Loucy (cell line): Measurements from ENCODE around the gene CTH.

ENCODE experiments used
- H2AFZ ChIP-seq: fragments of 200-600 bp; sonication (generic); 2 replicates; pipeline ENCODE4 v1.6.0; 2016; ENCODE audit warnings: antibody characterized with exemption, mild to moderate bottlenecking, low read length, moderate library complexity
- H3F3A ChIP-seq: fragments of 200-600 bp; 2 replicates; pipeline ENCODE4 v1.6.0; 2016; ENCODE audit warnings: antibody characterized with exemption, low read depth, mild to moderate bottlenecking
- H3K27me3 ChIP-seq: fragments of 200-600 bp; sonication (generic); 2 replicates; pipeline ENCODE4 v1.6.1; 2014; ENCODE audit warnings: low read length, mild to moderate bottlenecking; ENCODE audit not compliant: insufficient read depth, poor library complexity, severe bottlenecking
- H3K36me3 ChIP-seq: fragments of 200-600 bp; sonication (generic); 2 replicates; pipeline ENCODE4 v1.6.1; 2016; ENCODE audit warnings: low read length; ENCODE audit not compliant: insufficient read depth
- H3K4me1 ChIP-seq: fragments of 200-600 bp; sonication (generic); 2 replicates; pipeline ENCODE4 v1.5.1; 2014; ENCODE audit warnings: low read length, mild to moderate bottlenecking; ENCODE audit not compliant: insufficient read depth, poor library complexity, severe bottlenecking
- H3K4me2 ChIP-seq: fragments of 200-600 bp; sonication (generic); 2 replicates; pipeline ENCODE4 v1.6.0; 2014; ENCODE audit warnings: antibody characterized with exemption, low read length, low read depth, mild to moderate bottlenecking; ENCODE audit not compliant: poor library complexity, severe bottlenecking
- H3K4me3 ChIP-seq: fragments of 200-600 bp; sonication (generic); 2 replicates; pipeline ENCODE4 v1.5.1; 2014; ENCODE audit warnings: low read length, mild to moderate bottlenecking, mixed read lengths; ENCODE audit not compliant: poor library complexity, severe bottlenecking
- H3K79me2 ChIP-seq: fragments of 200-600 bp; sonication (generic); 2 replicates; pipeline ENCODE4 v1.6.1; 2014; ENCODE audit warnings: low read length; ENCODE audit not compliant: insufficient read depth
- H3K9ac ChIP-seq: fragments of 200-600 bp; sonication (generic); 2 replicates; pipeline ENCODE4 v1.6.0; 2014; ENCODE audit warnings: mild to moderate bottlenecking, low read depth, low read length, moderate library complexity; ENCODE audit not compliant: poor library complexity, severe bottlenecking
- H3K9me2 ChIP-seq: fragments of 200-600 bp; sonication (generic); replicated peaks from 2 replicates; pipeline ENCODE4 v1.6.1; 2016; ENCODE audit warnings: low read depth, low read length, mixed read lengths
- H3K9me3 ChIP-seq: fragments of 200-600 bp; sonication (generic); 2 replicates; pipeline ENCODE4 v1.6.1; 2014; ENCODE audit warnings: mild to moderate bottlenecking, antibody characterized with exemption, low read length, low read depth; ENCODE audit not compliant: insufficient read depth
- H4K20me1 ChIP-seq: fragments of 200-600 bp; sonication (generic); 2 replicates; pipeline ENCODE4 v1.6.0; 2014; ENCODE audit warnings: antibody characterized with exemption, low read length, mild to moderate bottlenecking; ENCODE audit not compliant: insufficient read depth, poor library complexity, severe bottlenecking
- EZH2phosphoT487 ChIP-seq: fragments of 200-600 bp; IDR thresholded peaks from 2 replicates; pipeline ENCODE4 v1.6.1; 2018; ENCODE audit warnings: antibody characterized with exemption, mild to moderate bottlenecking, moderate library complexity, borderline replicate concordance
- TF ChIP-seq, protein P1 (sequence below): fragments of 200-600 bp; sonication (generic); conservative IDR thresholded peaks from 2 replicates; pipeline ENCODE4 v1.5.1; 2014; ENCODE audit warnings: mild to moderate bottlenecking, antibody characterized with exemption, low read length

The CTH gene

DNA sequence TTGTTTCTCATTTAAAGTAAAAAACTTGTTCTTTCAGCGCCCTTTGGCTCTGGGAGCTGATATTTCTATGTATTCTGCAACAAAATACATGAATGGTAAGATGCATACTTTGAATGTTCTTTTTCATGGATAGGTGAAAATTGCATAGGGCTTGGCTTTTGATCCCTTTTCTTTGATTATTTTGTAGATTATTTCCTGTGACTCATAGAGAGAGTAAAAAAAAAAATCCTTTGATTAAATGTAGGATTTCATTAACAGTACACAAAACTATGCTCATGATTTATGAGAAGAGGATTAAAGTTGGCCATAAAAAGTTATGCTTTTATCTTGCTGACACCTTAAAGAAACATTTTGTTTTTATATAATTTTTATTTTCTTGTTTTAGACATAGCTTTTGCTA is 18.7 kb downstream of the CTH start:
- Histone ChIP-seq H3K36me3 (peaks cover 30% of the 10 kb centered on the region; the same call in 1 of the 2 replicates), H3K27me3 (no peaks in the 10 kb centered on the region), H3F3A (no peaks in the 10 kb centered on the region), H3K9me3 (no peaks in the 10 kb centered on the region), H2AFZ (no peak overlapping the region), H4K20me1 (no peaks in the 10 kb centered on the region), H3K9me2 (no peaks in the 10 kb centered on the region), H3K79me2 (no peaks in the 10 kb centered on the region), H3K4me1 (peaks cover 13% of the 10 kb centered on the region), H3K4me3 (no peak overlapping the region), H3K4me2 (no peak overlapping the region), H3K9ac (no peak overlapping the region)
- TF ChIP-seq EZH2phosphoT487, result no peak
- TF ChIP-seq, protein P1, sequence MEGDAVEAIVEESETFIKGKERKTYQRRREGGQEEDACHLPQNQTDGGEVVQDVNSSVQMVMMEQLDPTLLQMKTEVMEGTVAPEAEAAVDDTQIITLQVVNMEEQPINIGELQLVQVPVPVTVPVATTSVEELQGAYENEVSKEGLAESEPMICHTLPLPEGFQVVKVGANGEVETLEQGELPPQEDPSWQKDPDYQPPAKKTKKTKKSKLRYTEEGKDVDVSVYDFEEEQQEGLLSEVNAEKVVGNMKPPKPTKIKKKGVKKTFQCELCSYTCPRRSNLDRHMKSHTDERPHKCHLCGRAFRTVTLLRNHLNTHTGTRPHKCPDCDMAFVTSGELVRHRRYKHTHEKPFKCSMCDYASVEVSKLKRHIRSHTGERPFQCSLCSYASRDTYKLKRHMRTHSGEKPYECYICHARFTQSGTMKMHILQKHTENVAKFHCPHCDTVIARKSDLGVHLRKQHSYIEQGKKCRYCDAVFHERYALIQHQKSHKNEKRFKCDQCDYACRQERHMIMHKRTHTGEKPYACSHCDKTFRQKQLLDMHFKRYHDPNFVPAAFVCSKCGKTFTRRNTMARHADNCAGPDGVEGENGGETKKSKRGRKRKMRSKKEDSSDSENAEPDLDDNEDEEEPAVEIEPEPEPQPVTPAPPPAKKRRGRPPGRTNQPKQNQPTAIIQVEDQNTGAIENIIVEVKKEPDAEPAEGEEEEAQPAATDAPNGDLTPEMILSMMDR, result no peak

DNA sequence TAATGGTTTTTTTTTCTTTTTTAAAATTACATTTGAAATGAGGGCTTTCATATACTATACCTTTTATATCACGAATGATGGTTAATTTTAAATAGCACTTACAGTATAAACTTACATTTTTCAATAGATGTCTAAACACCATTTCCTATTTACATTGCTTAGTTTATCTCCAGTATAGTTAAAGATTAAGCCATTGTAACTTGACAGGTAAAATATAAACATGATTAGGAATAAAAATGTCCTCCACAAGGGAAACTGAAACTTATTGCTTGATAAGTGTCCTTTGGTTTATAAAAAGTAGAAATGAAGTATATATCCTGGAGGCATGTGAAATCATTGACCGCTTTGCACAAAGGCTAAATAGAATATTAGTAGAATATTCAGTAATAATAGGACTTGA is 20.2 kb downstream of the CTH start:
- Histone ChIP-seq H3K4me1 (peaks cover 6% of the 10 kb centered on the region), H2AFZ (no peak overlapping the region), H3K9me2 (no peaks in the 10 kb centered on the region), H3K4me2 (no peak overlapping the region), H3K27me3 (no peaks in the 10 kb centered on the region), H4K20me1 (no peaks in the 10 kb centered on the region), H3F3A (no peaks in the 10 kb centered on the region), H3K36me3 (peaks cover 37% of the 10 kb centered on the region; the same call in 1 of the 2 replicates), H3K4me3 (no peak overlapping the region), H3K9me3 (no peaks in the 10 kb centered on the region), H3K79me2 (no peaks in the 10 kb centered on the region), H3K9ac (no peak overlapping the region)
- TF ChIP-seq EZH2phosphoT487, result no peak
- TF ChIP-seq, protein P1, result no peak

DNA sequence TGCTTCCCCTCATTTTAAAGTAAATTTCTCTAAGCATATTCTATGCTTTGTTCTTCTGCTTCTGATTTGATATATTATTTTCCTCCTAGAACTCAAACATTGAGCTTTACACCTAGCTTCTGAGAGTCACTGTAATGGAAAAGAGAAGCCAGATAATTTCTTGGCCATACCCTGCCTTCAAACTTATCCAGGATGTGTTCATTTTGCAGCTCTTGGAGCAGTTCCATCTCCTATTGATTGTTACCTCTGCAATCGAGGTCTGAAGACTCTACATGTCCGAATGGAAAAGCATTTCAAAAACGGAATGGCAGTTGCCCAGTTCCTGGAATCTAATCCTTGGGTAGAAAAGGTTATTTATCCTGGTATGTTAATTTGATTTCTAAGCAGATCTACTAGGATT is 20.8 kb downstream of the CTH start:
- Histone ChIP-seq H3K36me3 (peaks cover 37% of the 10 kb centered on the region; the same call in 1 of the 2 replicates), H3K4me3 (no peak overlapping the region), H3K9me3 (no peaks in the 10 kb centered on the region), H4K20me1 (no peaks in the 10 kb centered on the region), H3K4me2 (no peak overlapping the region), H3K9me2 (no peaks in the 10 kb centered on the region), H2AFZ (no peak overlapping the region), H3K9ac (no peak overlapping the region), H3K27me3 (no peaks in the 10 kb centered on the region), H3K79me2 (no peaks in the 10 kb centered on the region), H3K4me1 (peaks cover 7% of the 10 kb centered on the region), H3F3A (no peaks in the 10 kb centered on the region)
- TF ChIP-seq, protein P1, result no peak
- no peak for TF ChIP-seq EZH2phosphoT487
